ENCODE data around the gene CIP2A.

GRCh38 chr3:108552267-108553159 is 36.7 kb downstream of the CIP2A start:
- no peak for TF ChIP-seq BCL3 (IDR thresholded peaks at IDR 0.05)
- no peak for TF ChIP-seq POLR2A (IDR thresholded peaks at IDR 0.05; ENCODE audit: low read length)
- TF ChIP-seq POLR2AphosphoS2 (conservative IDR thresholded peaks at IDR 0.05; ENCODE audit: low read length) = no peak
- peak; percentile 75 for TF ChIP-seq CTCF (IDR thresholded peaks at IDR 0.05)
- no peak for TF ChIP-seq RNF2 (IDR thresholded peaks at IDR 0.05; ENCODE audit: borderline replicate concordance, low read depth)
- no peak for TF ChIP-seq KDM5A (IDR thresholded peaks at IDR 0.05)
- no peak for TF ChIP-seq REST (IDR thresholded peaks at IDR 0.05)
- no peak for TF ChIP-seq MAZ (IDR thresholded peaks at IDR 0.05; ENCODE audit: borderline replicate concordance, low read depth, low read length)
- no peak for TF ChIP-seq EP300 (IDR thresholded peaks at IDR 0.05)
- no peak for TF ChIP-seq ZFP36 (IDR thresholded peaks at IDR 0.05; ENCODE audit: borderline replicate concordance, partially characterized antibody)
- TF ChIP-seq RCOR1 (IDR thresholded peaks at IDR 0.05; ENCODE audit: low read depth, low read length) = no peak

Measured in A549 (cell line).